Lung (tissue), 12 donors: ENCODE data around the gene ADAMTS13. TPM values are rescaled to one million over a fixed set of nuclear protein-coding genes. Genes with fewer than 3 reads are reported as not detected.
"Not testable (repeated sequence)": the region's sequence is repeated elsewhere in the genome, so short reads cannot be mapped to it uniquely, and the experiment has no call there.

Experiments
- ATAC-seq: fragments of 200-7000 bp; cut with Tn5 transposase; one replicate; pipeline ENCODE4 v1.9.1; 2020; ENCODE audit warnings: moderate number of reproducible peaks; ENCODE audit not compliant: insufficient read depth, low FRiP score
- DNase-seq, 3 donors: peaks; one replicate each; pipeline ENCODE4 v3.0.0-alpha.2; 2013 to 2017
- H3K27ac ChIP-seq, 2 donors: one replicate each; pipeline ENCODE4 v1.5.1; 2013; ENCODE audit warnings: mild to moderate bottlenecking in 2 of 2, moderate library complexity in 2 of 2, control low read depth in 1 of 2, inconsistent platforms in 1 of 2, low read depth in 1 of 2, low read length in 1 of 2
- H3K27me3 ChIP-seq, 3 donors: one replicate each; pipeline ENCODE4 v1.5.1; 2013; ENCODE audit warnings: low read length in 2 of 3; ENCODE audit not compliant: control insufficient read depth in 3 of 3, insufficient read depth in 3 of 3
- H3K36me3 ChIP-seq, 4 donors: one replicate each; pipeline ENCODE4 v1.5.1; 2013; ENCODE audit warnings: low read length in 4 of 4, mild to moderate bottlenecking in 1 of 4, moderate library complexity in 1 of 4; ENCODE audit not compliant: control insufficient read depth in 4 of 4, insufficient read depth in 4 of 4
- H3K4me1 ChIP-seq, 5 donors: one replicate each; pipeline ENCODE4 v1.5.1; 2013; ENCODE audit warnings: low read length in 5 of 5, mild to moderate bottlenecking in 2 of 5, moderate library complexity in 1 of 5; ENCODE audit not compliant: control insufficient read depth in 5 of 5, insufficient read depth in 5 of 5
- H3K4me3 ChIP-seq: one replicate; pipeline ENCODE4 v1.5.1; 2013; ENCODE audit warnings: mild to moderate bottlenecking, control low read depth, moderate library complexity
- H3K9ac ChIP-seq, 2 donors: one replicate each; pipeline ENCODE4 v1.5.1; 2013; ENCODE audit warnings: low read length in 2 of 2, control low read depth in 1 of 2; ENCODE audit not compliant: insufficient read depth in 1 of 2
- H3K9me3 ChIP-seq, 4 donors: one replicate each; pipeline ENCODE4 v1.5.1; 2013; ENCODE audit warnings: low read length in 3 of 4, mild to moderate bottlenecking in 1 of 4, moderate library complexity in 1 of 4; ENCODE audit not compliant: control insufficient read depth in 4 of 4, insufficient read depth in 3 of 4
- WGBS, 2 donors: extraction: QIAGEN DNeasy Blood & Tissue Kit; methylation state at CpG; one replicate each; pipeline ENCODE4 v1.1.7; 2013; 5-methylcytosine and 5-hydroxymethylcytosine counted together
- polyA plus RNA-seq, 2 donors: library from polyadenylated mRNA; stranded (reverse); fragments of 200-250 nt; gene quantifications; one replicate each; pipeline ENCODE4 v1.2.1, GENCODE V29; 2013
- total RNA-seq, 2 donors: library from RNA; depleted of rRNA in 1 of 2; stranded (reverse); fragments of >200 nt in 1 of 2; gene quantifications; one replicate each; pipeline ENCODE4 v1.2.1, GENCODE V29; 2014 to 2021
- TF ChIP-seq, protein P1 (sequence below): IDR thresholded peaks from 2 replicates; pipeline ENCODE4 v1.5.1; 2012; ENCODE audit warnings: mild to moderate bottlenecking; ENCODE audit errors: control extremely low read depth, extremely low read depth
- donor health status: control.
- donor health status: control.
- donor health status: Bipolar disorder and iron deficiency.
- donor health status: healthy.
- donor health status: DM: yes; HTN: yes; CAD: no.

ADAMTS13 gene
- total and polyA plus RNA-seq, 4 donors, result 1.0 to 4.1 (median 2.9) TPM

DNA sequence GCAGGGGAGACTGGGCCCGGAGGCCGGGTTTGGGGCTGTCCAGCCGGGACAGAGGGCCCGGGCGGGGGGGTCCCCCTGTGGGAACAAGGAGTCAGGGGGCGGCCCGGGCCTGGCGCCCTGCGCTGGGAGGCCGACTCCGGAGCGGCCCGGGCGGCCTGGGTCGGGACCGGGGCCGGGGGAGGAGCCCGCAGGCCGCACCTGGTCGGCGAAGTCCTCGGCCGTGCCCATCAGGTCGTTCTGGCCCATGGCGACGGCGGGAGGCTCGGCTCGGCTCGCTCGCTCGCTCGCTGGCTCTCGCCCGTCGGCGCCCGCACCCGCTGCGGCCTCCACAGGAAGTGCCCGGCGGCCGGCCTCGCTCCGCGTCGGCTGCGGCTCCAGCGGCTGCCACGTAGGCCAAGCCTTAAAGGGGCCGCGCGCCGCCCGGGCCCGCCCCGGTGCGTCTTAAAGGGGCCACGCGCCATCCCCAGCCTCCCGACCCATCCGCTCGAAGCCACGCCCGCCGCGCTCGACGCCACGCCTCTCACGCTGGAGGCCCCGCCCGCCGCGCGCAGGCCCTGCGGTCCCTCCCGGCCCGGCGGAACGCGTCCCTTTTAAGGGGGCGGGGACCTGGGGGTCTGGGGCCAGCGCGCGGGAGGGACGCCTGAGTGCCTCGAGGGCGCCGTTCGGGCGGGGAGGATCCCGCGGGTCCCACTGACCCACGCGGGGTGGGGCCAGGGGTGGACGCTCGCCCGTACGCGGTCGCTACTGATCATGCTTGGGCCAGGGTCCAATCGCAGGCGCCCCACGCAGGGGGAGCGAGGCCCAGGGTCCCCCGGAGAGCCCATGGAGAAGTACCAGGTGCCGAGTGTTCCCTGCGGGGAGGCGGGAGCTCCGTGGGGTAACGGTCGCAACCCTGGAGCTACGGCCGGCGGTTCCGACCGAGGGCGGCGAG, 46.2 kb upstream of the ADAMTS13 start, which contains the start of the genes STKLD1 and SURF4:
STKLD1 (plus strand) TSS at position 643 of the 931 bp plus-strand sequence; CDS start at position 751, 108 bp downstream.
SURF4 (minus strand) TSS at position 337 of the 931 bp plus-strand sequence; CDS start at position 246, 91 bp downstream.
- DNase-seq, result peak; percentile 97 to 99 (median 98)
- peak within 1 kb of the TSS; percentile 95 to 96 for H3K27ac ChIP-seq
- H3K9ac ChIP-seq, result peak within 1 kb of the TSS; percentile 84 to 85
- peaks cover 5 to 30% (median 9%) of the 10 kb centered on the region in 5 donors for H3K4me1 ChIP-seq
- no peaks in the 10 kb centered on the region for H3K9me3 ChIP-seq
- TF ChIP-seq, protein P1, sequence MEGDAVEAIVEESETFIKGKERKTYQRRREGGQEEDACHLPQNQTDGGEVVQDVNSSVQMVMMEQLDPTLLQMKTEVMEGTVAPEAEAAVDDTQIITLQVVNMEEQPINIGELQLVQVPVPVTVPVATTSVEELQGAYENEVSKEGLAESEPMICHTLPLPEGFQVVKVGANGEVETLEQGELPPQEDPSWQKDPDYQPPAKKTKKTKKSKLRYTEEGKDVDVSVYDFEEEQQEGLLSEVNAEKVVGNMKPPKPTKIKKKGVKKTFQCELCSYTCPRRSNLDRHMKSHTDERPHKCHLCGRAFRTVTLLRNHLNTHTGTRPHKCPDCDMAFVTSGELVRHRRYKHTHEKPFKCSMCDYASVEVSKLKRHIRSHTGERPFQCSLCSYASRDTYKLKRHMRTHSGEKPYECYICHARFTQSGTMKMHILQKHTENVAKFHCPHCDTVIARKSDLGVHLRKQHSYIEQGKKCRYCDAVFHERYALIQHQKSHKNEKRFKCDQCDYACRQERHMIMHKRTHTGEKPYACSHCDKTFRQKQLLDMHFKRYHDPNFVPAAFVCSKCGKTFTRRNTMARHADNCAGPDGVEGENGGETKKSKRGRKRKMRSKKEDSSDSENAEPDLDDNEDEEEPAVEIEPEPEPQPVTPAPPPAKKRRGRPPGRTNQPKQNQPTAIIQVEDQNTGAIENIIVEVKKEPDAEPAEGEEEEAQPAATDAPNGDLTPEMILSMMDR, result no peak
- H3K27me3 ChIP-seq, result no peaks in the 10 kb centered on the region
- WGBS, 2 donors, result 1% methylated on average over 95 to 120 of the region's 120 CpGs
- peak; percentile 96 for ATAC-seq
- H3K36me3 ChIP-seq, result peaks cover 0 to 21% (median 6%) of the 10 kb centered on the region in 4 donors
- H3K4me3 ChIP-seq, result peak within 1 kb of the TSS; percentile 87

DNA sequence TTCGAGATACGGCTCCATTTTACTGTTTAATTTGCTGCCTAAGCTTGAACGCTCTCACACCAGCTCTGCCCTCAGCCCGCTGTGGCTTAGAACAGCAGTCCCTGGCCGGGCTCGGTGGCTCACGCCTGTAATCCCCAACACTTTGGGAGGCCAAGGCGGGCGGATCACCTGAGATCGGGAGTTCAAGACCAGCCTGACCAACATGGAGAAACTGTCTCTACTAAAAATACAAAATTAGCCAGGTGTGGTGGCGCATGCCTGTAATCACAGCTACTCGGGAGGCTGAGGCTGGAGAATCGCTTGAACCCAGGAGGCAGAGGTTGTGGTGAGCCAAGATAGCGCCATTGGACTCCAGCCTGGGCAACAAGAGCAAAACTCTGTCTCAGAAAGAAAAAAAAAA, 44.9 kb upstream of the ADAMTS13 start:
- Histone ChIP-seq H3K36me3 (peaks cover 0 to 13% (median 5%) of the 10 kb centered on the region in 4 donors), H3K4me1 (peaks cover 0 to 21% (median 3%) of the 10 kb centered on the region in 5 donors)
- ATAC-seq, H3K27ac ChIP-seq, H3K27me3 ChIP-seq, H3K9me3 ChIP-seq, H3K9ac ChIP-seq, H3K4me3 ChIP-seq, DNase-seq: not testable (repeated sequence)
- 91 to 94% methylated on average over 14 of the region's 14 CpGs for WGBS, 2 donors

DNA sequence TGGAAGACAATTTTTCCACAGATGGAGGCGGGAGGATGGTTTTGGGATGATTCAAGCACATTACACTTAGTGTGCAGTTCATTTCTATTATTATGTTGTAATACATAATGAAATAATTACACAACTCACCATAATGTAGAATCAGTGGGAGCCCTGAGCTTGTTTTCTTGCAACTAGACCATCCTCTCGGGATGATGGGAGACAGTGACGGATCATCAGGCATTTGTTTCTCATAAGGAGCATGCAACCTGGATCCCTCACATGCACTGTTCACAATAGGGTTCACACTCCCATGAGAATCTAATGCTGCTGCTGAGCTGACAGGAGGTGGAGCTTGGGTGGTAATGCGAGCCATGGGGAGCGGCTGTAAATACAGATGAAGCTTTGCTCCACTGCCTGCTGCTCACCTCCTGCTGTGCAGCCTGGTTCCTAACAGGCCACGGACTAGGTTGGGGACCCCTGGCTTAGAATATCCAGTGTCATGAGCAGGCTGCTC, 44.4 kb upstream of the ADAMTS13 start:
- Histone ChIP-seq H3K27ac (no peak overlapping the region), H3K36me3 (peaks cover 0 to 8% (median 4%) of the 10 kb centered on the region in 4 donors), H3K9ac (no peak overlapping the region), H3K4me1 (peaks cover 0 to 19% (median 1%) of the 10 kb centered on the region in 5 donors), H3K9me3 (no peaks in the 10 kb centered on the region), H3K27me3 (no peaks in the 10 kb centered on the region), H3K4me3 (no peak overlapping the region)
- DNase-seq, result no peak
- 79 to 83% methylated on average over 6 of the region's 6 CpGs for WGBS, 2 donors
- TF ChIP-seq, protein P1, result no peak
- no peak for ATAC-seq

DNA sequence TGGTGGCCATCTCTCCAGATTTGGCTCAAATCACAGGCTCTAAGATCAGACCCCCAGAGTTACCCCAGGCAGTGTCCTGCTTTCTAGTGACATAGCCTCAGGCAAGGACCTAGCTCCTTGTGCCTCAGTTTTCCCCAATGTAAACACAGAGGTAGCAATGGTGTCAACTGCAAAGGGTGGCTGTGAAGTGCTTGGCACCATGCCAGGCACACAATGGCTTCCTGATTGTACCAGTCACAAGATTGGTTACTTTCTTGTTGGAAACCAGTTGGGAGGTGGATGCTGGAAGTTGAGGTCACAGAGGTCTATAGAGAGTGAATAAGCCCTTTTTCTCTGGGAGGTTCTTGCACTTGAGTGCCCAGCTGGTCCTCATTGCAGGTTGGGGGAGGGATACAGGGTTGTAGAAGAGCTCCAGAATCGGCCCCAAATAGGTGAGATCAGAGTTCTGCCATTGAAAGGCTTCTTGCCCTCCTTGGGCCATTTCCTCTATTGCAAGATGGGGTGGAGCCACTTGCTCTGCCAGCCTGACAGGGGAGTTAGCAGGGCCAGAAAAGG, 43.7 kb upstream of the ADAMTS13 start:
- ATAC-seq (no peak), DNase-seq (no peak)
- no peaks in the 10 kb centered on the region for H3K27me3 ChIP-seq
- peaks cover 0 to 19% (median 0%) of the 10 kb centered on the region in 5 donors for H3K4me1 ChIP-seq
- H3K9me3 ChIP-seq, result no peaks in the 10 kb centered on the region
- H3K36me3 ChIP-seq, result peaks cover 0 to 2% (median under 1%) of the 10 kb centered on the region in 4 donors
- TF ChIP-seq, protein P1, result no peak
- no peak overlapping the region for H3K27ac ChIP-seq
- H3K9ac ChIP-seq, result no peak overlapping the region
- WGBS, 2 donors, result 53 to 73% methylated on average over 1 of the region's 1 CpG
- no peak overlapping the region for H3K4me3 ChIP-seq
